GM21737 (cell line): ENCODE measurements around the gene ARHGAP45.
"Not testable (repeated sequence)": the region's sequence is repeated elsewhere in the genome, so short reads cannot be mapped to it uniquely, and the experiment has no call there.

Experiments used
- ATAC-seq: cut with Tn5 transposase; IDR thresholded peaks from one replicate; pipeline ENCODE4 v1.9.1; 2021; ENCODE audit warnings: mild to moderate bottlenecking, moderate library complexity; ENCODE audit not compliant: unreplicated experiment

The ARHGAP45 gene, protein sequence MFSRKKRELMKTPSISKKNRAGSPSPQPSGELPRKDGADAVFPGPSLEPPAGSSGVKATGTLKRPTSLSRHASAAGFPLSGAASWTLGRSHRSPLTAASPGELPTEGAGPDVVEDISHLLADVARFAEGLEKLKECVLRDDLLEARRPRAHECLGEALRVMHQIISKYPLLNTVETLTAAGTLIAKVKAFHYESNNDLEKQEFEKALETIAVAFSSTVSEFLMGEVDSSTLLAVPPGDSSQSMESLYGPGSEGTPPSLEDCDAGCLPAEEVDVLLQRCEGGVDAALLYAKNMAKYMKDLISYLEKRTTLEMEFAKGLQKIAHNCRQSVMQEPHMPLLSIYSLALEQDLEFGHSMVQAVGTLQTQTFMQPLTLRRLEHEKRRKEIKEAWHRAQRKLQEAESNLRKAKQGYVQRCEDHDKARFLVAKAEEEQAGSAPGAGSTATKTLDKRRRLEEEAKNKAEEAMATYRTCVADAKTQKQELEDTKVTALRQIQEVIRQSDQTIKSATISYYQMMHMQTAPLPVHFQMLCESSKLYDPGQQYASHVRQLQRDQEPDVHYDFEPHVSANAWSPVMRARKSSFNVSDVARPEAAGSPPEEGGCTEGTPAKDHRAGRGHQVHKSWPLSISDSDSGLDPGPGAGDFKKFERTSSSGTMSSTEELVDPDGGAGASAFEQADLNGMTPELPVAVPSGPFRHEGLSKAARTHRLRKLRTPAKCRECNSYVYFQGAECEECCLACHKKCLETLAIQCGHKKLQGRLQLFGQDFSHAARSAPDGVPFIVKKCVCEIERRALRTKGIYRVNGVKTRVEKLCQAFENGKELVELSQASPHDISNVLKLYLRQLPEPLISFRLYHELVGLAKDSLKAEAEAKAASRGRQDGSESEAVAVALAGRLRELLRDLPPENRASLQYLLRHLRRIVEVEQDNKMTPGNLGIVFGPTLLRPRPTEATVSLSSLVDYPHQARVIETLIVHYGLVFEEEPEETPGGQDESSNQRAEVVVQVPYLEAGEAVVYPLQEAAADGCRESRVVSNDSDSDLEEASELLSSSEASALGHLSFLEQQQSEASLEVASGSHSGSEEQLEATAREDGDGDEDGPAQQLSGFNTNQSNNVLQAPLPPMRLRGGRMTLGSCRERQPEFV

GRCh38 chr19:1066748-1067340 is at the start of gene ARHGAP45:
ARHGAP45 (plus strand) TSS chr19:1067167; CDS start chr19:1067406, 239 bp downstream.
- ATAC-seq: peak; percentile 37

- no peak for ATAC-seq
These were observed 49.1 kb upstream of the ARHGAP45 start for GRCh38 chr19:1017906-1018305.

DNA sequence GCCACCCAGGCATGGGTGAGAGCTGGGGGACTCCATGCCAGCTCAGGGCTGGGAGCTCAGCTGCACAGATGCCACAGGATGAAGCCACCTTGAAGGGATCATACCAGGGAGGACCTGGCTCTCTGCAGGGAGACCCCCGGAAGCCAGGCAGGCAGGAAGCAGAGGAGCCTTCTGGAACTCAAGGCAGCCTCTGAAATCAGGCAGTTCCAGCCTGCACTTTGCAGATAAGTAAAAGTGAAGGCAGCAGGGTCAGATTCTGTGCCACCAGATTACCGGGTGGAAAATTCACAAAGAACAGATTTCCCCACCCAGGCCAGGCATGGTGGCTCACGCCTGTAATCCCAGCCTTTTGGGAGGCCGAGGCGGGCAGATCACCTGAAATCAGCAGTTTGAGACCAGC is 48.6 kb upstream of the ARHGAP45 start:
- no peak for ATAC-seq

GRCh38 chr19:1018932-1019615 is 47.9 kb upstream of the ARHGAP45 start:
- ATAC-seq: no peak

- ATAC-seq: no peak
These were observed 47.4 kb upstream of the ARHGAP45 start for GRCh38 chr19:1019616-1019961.

GRCh38 chr19:1019980-1020867 is 46.7 kb upstream of the ARHGAP45 start:
- ATAC-seq: no peak

- peak; percentile 74 for ATAC-seq
These were observed 46.0 kb upstream of the ARHGAP45 start, which contains the start of gene TMEM259 for GRCh38 chr19:1020868-1021425. TMEM259 (minus strand) TSS chr19:1021123; CDS start chr19:1020996, 127 bp downstream.

- ATAC-seq: not testable (repeated sequence)
These were observed 43.1 kb upstream of the ARHGAP45 start for GRCh38 chr19:1023883-1024188.

- ATAC-seq: not testable (repeated sequence)
These were observed 41.9 kb upstream of the ARHGAP45 start for GRCh38 chr19:1025080-1025479.

- peak; percentile 42 for ATAC-seq
These were observed 40.8 kb upstream of the ARHGAP45 start, which contains the start of gene CNN2 for GRCh38 chr19:1025960-1026782. CNN2 (plus strand) TSS chr19:1026608; CDS start chr19:1026662, 54 bp downstream.

GRCh38 chr19:1026783-1027649 is 40.0 kb upstream of the ARHGAP45 start:
- no peak for ATAC-seq

DNA sequence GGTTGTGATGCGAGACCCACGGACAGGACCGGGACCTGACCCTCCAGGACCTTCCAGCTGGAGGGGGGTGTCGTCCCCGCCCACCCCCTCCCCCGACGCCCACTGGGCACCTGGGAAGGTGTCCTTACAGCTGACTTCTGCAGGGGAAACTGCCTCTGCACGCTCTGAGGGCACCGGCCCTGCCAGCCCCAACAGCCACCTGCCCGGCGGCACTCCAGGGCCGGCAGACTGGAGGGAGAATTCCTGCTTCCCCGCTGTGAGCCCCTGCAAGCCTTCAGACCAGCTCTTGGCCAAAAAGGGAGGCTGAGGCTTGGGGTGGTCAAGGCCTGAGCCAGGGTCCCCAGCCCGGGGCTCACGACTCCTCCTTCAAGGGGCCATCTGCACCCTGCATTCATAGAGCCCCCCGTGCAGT is 39.3 kb upstream of the ARHGAP45 start:
- ATAC-seq: no peak

GRCh38 chr19:1028062-1028926 is 38.7 kb upstream of the ARHGAP45 start:
- no peak for ATAC-seq

DNA sequence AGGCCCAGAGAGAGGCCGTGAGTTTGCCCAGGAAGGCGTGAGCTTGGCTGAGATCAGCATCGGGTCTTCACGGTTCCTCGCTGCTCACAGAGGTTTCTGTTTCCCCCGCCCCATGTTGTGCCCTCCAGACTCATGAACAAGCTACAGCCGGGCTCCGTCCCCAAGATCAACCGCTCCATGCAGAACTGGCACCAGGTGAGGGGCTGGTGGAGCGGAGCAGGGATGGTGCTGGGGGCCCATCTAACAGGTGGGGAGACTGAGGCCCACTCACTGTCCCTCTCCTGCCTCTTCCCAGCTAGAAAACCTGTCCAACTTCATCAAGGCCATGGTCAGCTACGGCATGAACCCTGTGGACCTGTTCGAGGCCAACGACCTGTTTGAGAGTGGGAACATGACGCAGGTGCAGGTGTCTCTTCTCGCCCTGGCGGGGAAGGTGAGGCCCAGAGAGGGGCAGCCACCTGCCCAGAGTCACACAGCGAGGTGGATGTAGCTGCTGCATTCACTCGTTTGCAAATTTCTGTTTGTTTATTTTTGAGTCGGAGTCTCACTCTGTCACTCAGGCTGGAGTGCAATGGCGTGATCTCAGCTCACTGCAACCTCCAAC is 34.6 kb upstream of the ARHGAP45 start:
- no peak for ATAC-seq

DNA sequence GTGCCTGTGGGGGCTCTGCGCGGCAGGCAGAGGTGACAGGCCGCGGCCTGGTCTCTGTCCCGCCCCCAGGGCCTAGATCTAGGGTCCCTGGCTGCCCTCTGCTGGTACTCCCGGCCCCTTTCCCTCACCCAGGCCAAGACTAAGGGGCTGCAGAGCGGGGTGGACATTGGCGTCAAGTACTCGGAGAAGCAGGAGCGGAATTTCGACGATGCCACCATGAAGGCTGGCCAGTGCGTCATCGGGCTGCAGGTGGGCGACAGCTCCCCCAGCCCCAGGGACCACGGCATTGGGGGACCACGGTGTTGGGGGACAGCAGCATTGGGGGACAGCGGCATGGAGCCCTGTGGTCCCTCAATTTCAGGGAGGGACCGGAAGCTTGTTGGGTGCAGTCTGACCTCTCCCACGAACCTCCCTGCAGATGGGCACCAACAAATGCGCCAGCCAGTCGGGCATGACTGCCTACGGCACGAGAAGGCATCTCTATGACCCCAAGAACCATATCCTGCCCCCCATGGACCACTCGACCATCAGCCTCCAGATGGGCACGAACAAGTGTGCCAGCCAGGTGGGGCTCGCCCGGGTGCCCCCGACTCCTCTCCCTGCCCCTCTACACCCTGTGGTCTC is 30.9 kb upstream of the ARHGAP45 start:
- no peak for ATAC-seq
